ENCODE results near the gene RMRP. TPM values are rescaled to one million over a fixed set of nuclear protein-coding genes. Genes with fewer than 3 reads are reported as not detected.
A peak's percentile ranks its signal among the peaks of the same experiment; 100 is the strongest.

Gene RMRP
- total and polyA plus RNA-seq, 10 of the 15 experiments (the other 5 are each of a cell fraction or from before 2014, with no cell fraction given), result 12.0 to 42,450 (median 6,418) TPM; not detected in 4

GRCh38 chr9:35690294-35690613 lies 32.4 kb upstream of the RMRP start:
- ChIA-PET SMC1A (ENCODE audit: uncharacterized antibody, unreplicated experiment) (interaction anchor here (1.4 kb wide), 1 partner anchor 38 kb away, joined by 4 read pairs; no protein-coding TSS in a partner anchor), RAD21 (ENCODE audit: unreplicated experiment) (interaction anchor here (0.6 to 2.0 kb wide), 3 partner anchors 26 to 43 kb away, joined by 3 to 7 read pairs (median 5); partner anchors contain the start of gene CCDC107), POLR2A (interaction anchor here (0.7 to 2.7 kb wide), 6 partner anchors 19 to 74 kb away, joined by 3 to 13 read pairs (median 4); no protein-coding TSS in a partner anchor), CTCF (interaction anchor here (0.9 to 15.2 kb wide), 6 partner anchors 29 to 86 kb away, joined by 3 to 227 read pairs (median 5); partner anchors contain the start of genes ARHGEF39, CCDC107 and RMRP)
- BruUV-seq (replicated peaks), result no TSS peak
- DNase-seq (ENCODE audit: low read depth, low spot score) (no peak), FAIRE-seq (no peak), ATAC-seq (peak; percentile 54; the same call in 2 of the 3 replicates)
- H3K79me2 ChIP-seq (ENCODE audit: control insufficient read depth, insufficient read depth, low read length), result no peaks in the 10 kb centered on the region; the same call in 1 of the 2 replicates
- H3K9ac ChIP-seq (ENCODE audit: control insufficient read depth, insufficient read depth, low read length), result peak overlapping the region; percentile 53
- no peaks in the 10 kb centered on the region; a peak in 1 of 4 replicates for H3K27me3 ChIP-seq (replicated peaks in 1 of 2; ENCODE audit: control insufficient read depth in 2 of 2, insufficient read depth in 2 of 2, low read length in 1 of 2)
- peaks cover 3% of the 10 kb centered on the region; the same call in 1 of the 2 replicates for H3K4me1 ChIP-seq (ENCODE audit: control insufficient read depth, insufficient read depth, low read length)
- 5% methylated on average over 21 of the region's 21 CpGs for WGBS (ENCODE audit: insufficient coverage, insufficient replicate concordance, low lambda C conversion rate, missing lambda C conversion rate)
- H3K36me3 ChIP-seq (ENCODE audit: control insufficient read depth in 2 of 2, insufficient read depth in 2 of 2, low read length in 1 of 2), result no peaks in the 10 kb centered on the region
- peak overlapping the region; percentile 87; the same call in 1 of the 2 replicates for H3K4me3 ChIP-seq
- H3K4me2 ChIP-seq (ENCODE audit: control insufficient read depth, insufficient read depth), result peak overlapping the region; percentile 90
- in situ Hi-C loops (cut with MboI) (no loop called here), intact Hi-C loops (cut with micrococcal nuclease; ENCODE audit: unreplicated experiment) (no loop called here)
- peak overlapping the region; percentile 79 for H2AFZ ChIP-seq (ENCODE audit: control insufficient read depth, low read depth, low read length)
- no peaks in the 10 kb centered on the region for H4K20me1 ChIP-seq (ENCODE audit: control insufficient read depth, insufficient read depth)
- H3K9me3 ChIP-seq (replicated peaks; ENCODE audit: control insufficient read depth, insufficient read depth, low read length), result no peaks in the 10 kb centered on the region
- H3K27ac ChIP-seq (ENCODE audit: control insufficient read depth, insufficient read depth), result no peak overlapping the region
- no peak for TF ChIP-seq SRF (IDR thresholded peaks at IDR 0.05; ENCODE audit: low read depth in 2 of 2, low read length in 2 of 2)
- TF ChIP-seq CREB1 (IDR thresholded peaks at IDR 0.05; ENCODE audit: low read depth), result no peak
- no peak for TF ChIP-seq BMI1 (IDR thresholded peaks at IDR 0.05; ENCODE audit: borderline replicate concordance)
- no peak for TF ChIP-seq CBFB (IDR thresholded peaks at IDR 0.05; ENCODE audit: low read depth)
- no peak for TF ChIP-seq CTCF (IDR thresholded peaks at IDR 0.05 in 2 of 3, conservative IDR thresholded peaks at IDR 0.05 in 1 of 3; ENCODE audit: control insufficient read depth in 2 of 3, extremely low read depth in 1 of 3, insufficient read depth in 1 of 3, low read depth in 3 of 3, low read length in 3 of 3)
- TF ChIP-seq CHD1 (IDR thresholded peaks at IDR 0.05; ENCODE audit: low read depth, low read length), result no peak
- no peak for TF ChIP-seq EP300 (IDR thresholded peaks at IDR 0.05; ENCODE audit: borderline replicate concordance in 1 of 2, control insufficient read depth in 1 of 2, low read depth in 2 of 2, low read length in 2 of 2)
- TF ChIP-seq IKZF1 (conservative IDR thresholded peaks at IDR 0.05), result no peak; the same call in 1 of the 2 replicates
- no peak for TF ChIP-seq SUZ12 (IDR thresholded peaks at IDR 0.05; ENCODE audit: unreplicated experiment)
- no peak for TF ChIP-seq PAX8 (IDR thresholded peaks at IDR 0.05)
- TF ChIP-seq NR2F1 (conservative IDR thresholded peaks at IDR 0.05), result no peak
- no peak for TF ChIP-seq E4F1 (IDR thresholded peaks at IDR 0.05; ENCODE audit: borderline replicate concordance, partially characterized antibody)
- no peak; the same call in 1 of the 2 replicates for TF ChIP-seq POLR2A (IDR thresholded peaks at IDR 0.05; ENCODE audit: low read depth, low read length)
- TF ChIP-seq PAX5 (IDR thresholded peaks at IDR 0.05; ENCODE audit: borderline replicate concordance, low read depth, low read length), result no peak
- TF ChIP-seq ESRRA (IDR thresholded peaks at IDR 0.05; ENCODE audit: low read length), result no peak
- TF ChIP-seq ZBTB33 (IDR thresholded peaks at IDR 0.05), result no peak
- TF ChIP-seq MEF2B (IDR thresholded peaks at IDR 0.05; ENCODE audit: partially characterized antibody, poor library complexity, severe bottlenecking), result no peak
